KBM-7 (cell line): ENCODE data around the gene ZGRF1.
"Not testable (repeated sequence)": the region's sequence is repeated elsewhere in the genome, so short reads cannot be mapped to it uniquely, and the experiment has no call there.

Experiments
- DNase-seq: peaks from one replicate; pipeline ENCODE4 v3.0.0-alpha.2; 2015
- in situ Hi-C: fragments of 300-500 bp; cut with MboI; formaldehyde crosslinking; loops from 2 replicates; pipeline ENCODE4 v1.14.3; 2020; ENCODE audit warnings: low sequenced_read_pairs, low pct_unique_long_range_greater_than_20kb, mixed read lengths

Gene ZGRF1

DNA sequence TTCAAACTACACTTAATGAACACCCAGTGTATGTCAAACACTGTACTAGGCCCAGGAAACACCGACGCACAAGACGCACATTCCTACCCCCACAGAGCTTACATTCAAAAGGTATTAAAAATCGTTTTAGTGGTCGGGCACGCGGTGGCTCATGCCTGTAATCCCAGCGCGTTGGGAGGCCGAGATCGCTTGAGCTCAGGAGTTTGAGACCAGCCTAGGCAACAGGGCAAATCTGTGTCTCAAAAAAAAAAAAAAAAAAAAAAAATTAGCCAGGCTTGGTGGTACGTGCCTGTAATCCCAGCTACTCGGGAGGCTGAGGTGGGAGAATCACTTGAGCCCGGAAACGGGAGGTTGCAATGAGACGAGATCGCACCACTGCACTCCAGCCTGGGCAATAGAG, 114.3 kb downstream of the ZGRF1 start:
- DNase-seq, result not testable (repeated sequence)
- in situ Hi-C loops, result loop anchor here (25.0 kb wide), 1 partner anchor 185 kb away; no protein-coding TSS in a partner anchor

DNA sequence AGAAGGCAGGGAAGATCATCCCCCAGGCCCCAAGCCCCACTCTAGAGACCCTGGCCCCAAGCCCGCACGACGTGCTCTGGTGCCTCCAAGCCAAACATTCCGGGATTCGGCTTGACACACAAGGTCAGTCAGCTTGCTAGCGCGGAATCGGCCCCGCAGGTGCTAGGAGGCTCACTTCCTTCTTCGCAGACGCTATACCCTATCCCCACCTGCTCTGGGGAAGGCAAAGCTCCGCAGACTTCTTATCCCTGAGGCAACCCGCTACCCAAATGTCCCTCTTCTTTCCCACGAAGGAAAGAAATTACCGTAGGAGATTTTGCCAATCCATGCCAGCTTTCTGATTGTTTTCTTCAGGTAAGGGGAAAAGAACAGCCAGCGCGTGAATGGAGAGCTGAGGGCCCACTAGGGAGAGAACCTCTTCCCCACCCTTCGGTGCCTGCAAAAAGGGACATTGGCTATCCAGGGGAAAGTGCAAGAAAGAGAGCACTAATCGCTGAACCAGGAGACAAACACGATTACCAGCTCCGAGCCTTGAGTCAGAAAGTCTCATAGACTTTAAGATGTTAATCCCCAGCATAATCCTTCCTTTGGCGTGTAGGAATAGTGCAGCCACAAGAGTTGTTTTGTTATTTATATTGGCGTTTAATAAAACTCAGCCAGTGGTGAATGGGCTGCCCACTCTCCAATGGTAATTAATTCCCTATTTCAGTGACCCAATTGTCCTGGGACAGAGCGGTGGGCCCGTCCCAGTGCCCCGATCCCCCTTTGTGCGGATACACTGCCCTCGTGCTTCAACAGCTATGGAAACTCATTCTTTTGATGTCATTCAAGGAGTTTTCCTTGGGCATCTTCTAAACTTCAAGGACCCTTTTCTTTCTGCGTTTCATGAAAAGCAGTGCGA, 115.3 kb downstream of the ZGRF1 start:
- in situ Hi-C loops, result loop anchor here (25.0 kb wide), 1 partner anchor 184 kb away; no protein-coding TSS in a partner anchor
- DNase-seq, result no peak

DNA sequence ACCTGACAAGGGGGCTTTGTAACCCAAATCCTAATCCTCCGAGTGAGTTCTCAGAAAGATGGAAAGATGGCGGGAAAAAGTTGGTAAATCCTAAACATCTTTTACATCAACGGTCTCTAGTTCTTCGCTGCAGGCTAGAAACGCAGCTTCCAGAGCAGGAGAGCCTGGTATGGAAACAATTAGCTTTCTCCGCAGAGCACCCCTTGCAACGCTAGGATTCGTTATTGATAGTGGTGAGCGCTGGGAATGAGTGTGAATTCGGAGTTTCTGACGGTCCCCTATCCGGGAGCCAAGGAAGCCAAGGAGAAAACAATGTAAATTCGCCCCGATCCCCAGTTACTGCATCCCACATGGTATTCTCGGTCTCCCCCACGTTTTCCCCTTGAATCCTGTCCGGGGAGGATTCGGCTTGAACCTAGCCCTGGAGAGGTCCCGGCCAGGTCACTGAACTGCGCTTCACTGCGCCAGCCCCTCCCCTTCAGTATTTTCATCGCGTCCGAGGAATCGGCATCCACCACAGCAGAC, 116.0 kb downstream of the ZGRF1 start:
- DNase-seq, result no peak
- in situ Hi-C loops, result loop anchor here (25.0 kb wide), 1 partner anchor 183 kb away; no protein-coding TSS in a partner anchor

DNA sequence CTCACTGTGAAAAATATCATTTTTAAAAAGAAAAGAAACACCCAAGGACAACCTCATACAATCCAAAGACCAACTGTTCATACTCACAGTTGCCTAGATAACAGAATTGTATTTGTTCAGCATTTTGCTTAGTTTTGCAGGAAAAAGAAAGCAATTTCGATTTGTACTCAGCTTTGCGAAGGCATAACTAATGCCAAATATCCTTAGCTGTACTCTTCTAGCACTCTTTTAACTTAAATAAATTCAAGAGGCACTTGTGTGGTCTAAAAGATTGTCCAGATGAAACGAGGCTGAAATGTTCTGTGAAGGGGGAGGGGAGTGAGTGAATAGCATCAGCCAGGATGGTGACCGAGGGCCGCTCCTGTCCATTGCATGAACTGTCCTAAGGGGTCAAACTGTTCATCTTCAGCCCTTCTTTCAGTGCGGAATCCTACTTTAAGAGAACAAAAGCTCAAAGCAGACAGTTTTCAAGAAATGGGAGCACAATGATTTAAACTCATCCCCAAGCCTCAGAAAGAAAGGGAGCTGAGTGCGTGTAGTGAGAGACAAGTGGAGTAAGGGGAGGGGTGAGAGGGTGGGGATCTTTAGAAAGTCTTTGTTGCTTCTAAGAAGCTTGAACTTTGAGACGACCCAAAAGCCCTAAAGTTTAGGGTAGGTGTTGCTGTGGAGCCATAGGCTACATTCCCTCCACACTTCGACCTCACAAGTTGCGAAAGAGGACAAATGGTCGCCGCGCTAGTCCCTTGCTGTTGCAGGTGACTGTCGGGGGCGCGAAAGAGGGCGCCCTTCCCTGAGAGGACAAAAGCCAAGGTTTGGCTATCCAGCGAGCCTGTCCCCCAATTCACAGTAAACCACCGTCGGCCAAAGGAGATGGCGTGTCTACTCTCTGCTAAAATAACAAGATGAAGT, 116.8 kb downstream of the ZGRF1 start:
- in situ Hi-C loops, result loop anchor here (25.0 kb wide), 1 partner anchor 183 kb away; no protein-coding TSS in a partner anchor
- no peak for DNase-seq

DNA sequence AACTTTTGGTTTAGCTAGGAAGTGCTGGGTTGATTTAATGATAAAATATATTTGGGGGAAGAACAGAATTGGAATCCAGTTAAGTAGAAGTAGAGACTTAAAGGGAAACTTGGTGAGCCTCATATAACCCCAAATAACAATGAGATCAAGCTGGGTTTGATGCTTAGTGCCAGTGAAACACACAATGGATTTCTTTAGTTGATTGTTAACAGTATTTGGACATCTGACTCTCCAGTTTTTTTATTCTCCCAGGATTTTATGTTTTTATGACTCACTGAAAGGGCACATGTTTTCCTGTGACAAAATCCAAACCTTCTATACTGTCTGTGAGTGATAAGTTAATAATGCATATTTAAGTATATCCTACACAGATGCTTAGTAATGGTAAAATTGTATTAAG, 118.0 kb downstream of the ZGRF1 start:
- no peak for DNase-seq
- in situ Hi-C loops, result loop anchor here (25.0 kb wide), 1 partner anchor 181 kb away; no protein-coding TSS in a partner anchor

DNA sequence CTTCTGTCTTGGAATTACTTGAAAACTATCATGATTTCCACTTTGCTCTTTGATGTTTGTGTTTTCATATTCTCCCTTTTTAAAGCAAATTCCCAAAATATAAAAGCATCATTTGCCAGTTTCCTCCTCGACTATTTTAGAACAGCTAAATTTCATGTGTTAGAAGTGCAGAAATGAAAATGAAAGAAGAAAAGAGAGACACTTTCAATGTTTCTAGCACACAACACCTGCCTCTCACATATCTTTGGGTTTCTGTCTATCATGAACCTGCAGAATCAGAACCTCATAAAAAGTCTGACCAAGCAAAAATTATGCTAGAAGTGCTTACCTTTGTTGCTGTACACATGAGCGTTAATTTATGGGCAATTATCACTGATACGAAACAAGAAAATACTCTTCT, 118.8 kb downstream of the ZGRF1 start:
- no peak for DNase-seq
- in situ Hi-C loops, result loop anchor here (25.0 kb wide), 1 partner anchor 181 kb away; no protein-coding TSS in a partner anchor

DNA sequence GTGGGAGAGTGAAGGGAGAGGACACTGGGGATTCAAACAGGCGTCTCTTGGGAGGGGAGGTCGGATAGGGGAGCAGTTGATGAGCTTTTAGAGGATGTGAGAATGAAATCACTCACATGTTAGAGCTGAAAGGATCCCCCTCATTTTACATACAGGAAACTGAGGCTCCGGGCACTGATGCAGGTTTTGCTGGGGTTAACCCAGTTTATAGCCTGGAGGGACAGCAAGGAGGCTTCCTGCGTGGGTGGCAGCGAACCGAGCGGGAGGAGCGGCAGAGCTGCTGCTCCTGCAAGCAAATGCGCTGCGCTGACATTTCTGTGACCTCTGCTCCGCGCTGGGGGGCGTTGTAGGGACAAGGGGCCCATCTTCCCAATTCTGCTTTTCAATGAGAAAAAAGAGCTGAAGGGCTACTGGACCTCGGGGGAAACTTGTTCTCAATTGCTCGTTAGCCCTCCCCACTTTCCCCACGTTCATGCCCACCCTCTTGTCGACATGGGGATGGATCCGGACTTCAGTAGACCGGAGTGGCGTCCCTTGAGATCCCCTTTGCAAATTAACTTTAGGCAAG, 119.6 kb downstream of the ZGRF1 start:
- DNase-seq, result peak; percentile 46
- in situ Hi-C loops, result loop anchor here (25.0 kb wide), 1 partner anchor 180 kb away; no protein-coding TSS in a partner anchor

DNA sequence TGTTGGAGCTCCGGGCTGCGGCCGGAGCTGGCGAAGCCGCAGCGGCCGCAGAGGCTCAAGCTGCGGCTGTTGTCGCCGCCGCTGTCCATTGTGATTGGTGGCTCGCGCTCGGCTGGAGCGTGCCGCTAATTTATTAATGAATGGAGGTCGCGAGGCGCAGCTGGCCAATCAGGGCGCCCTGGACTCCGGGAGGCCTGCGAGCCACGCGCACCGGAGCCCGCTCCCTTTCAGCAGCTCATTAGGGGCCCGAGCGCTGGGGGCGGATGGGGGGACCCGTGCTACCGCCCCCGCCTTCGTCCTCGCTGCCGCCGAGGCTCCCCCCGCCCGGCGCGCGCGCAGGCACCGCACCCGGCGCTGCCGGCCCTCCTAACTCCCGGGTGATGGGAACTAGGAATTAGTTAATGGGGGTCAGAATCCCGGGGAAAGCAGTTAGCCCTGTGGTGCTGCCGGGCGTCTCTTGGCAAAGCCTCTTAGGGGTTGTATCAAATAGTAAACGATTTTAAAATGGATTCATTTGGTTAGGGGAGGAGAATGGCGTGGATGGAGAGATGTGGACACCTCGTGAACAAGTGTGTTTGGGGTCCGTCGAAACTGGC, 120.1 kb downstream of the ZGRF1 start:
- in situ Hi-C loops, result loop anchor here (25.0 kb wide), 1 partner anchor 179 kb away; no protein-coding TSS in a partner anchor
- peak; percentile 28 for DNase-seq

DNA sequence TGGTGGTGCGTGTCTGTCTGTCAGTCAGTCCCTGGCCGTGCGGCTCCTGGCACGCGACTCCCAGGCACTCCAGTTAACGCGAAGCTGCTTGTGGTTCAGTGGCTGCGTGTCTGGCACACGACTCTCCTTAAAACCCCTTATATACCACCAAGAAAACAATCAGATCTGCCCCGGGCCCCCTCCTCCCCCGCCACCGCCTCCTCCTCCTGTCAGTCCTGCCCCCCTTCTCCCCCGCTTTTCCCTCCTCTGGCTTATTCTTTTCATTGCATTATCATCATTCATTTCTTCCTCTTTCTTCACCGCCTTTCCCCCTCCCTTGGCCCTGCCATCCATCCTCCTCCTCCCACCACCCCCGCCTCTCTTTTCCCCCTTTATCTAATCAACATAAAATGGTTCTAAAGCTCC, 120.6 kb downstream of the ZGRF1 start, which contains the start of gene NEUROG2:
Gene NEUROG2 (minus strand): TSS at position 115 of the 405 bp plus-strand sequence. CDS start 705 bp downstream, outside the sequence.
- no peak for DNase-seq
- in situ Hi-C loops, result loop anchor here (25.0 kb wide), 1 partner anchor 179 kb away; no protein-coding TSS in a partner anchor

DNA sequence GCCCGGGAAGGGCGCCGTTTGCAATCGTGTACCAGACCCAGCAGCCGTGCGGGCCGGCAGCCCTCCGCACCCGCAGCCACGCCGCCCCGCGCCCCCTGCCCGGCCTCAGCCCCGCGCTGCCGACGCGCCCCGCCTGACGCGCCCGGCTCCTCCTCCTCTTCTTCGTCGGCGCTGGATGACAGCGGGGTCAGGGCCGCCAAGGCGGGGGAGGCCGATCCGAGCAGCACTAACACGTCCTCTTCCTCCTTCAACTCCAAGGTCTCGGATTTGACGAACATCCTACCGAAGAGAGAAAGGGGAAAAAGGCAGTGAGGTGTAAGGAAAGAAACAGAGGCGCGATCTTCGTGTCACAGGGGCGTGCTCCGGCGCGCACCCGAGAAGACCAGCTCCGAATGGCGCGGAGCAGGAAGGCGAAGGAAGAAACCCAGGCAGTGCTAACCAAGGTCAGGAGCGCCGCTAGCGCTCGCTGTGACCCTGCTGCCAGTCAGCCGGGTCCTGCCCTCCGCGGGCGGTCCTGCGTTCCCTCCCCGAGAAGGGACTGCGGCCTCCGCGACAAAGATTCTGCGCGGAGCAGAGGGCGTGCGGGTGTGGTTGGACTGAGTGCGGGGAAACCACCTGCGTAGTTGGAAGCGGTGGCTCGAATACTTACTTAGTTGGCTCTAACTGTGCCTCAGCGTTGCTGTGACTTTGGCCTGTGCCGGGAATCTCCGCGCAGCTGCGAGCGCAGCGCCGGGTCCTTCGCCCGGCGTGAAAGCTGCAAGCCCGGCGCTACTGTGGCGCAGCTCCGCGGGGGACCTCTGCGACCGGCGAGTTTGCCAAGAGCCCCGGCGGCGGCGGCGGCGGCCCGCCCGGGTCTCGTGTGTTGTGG, 121.3 kb downstream of the ZGRF1 start:
- peak; percentile 63 for DNase-seq
- in situ Hi-C loops, result loop anchor here (25.0 kb wide), 1 partner anchor 178 kb away; no protein-coding TSS in a partner anchor

DNA sequence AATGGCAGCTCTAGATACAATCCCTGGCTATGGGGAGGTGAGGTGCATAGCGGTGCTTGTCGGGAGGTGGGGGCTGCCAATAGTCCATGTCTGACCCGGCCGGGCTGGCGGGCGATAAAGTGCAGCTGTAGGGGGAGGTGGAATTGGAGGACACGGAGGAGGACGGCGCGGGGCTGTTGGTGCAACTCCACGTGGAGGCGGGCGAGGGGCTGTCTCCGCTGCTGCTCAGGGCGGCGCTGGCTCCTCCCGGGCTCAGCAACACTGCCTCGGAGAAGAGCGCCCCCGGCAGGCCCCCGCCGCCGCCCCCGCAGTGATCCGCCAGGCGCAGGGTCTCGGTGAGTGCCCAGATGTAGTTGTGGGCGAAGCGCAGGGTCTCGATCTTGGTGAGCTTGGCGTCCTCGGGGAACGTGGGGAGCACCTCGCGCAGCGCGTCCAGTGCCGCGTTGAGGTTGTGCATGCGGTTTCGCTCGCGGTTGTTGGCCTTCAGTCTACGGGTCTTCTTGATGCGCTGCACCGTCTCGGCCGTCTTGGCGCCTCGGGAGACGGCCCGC, 122.0 kb downstream of the ZGRF1 start:
- peak; percentile 45 for DNase-seq
- in situ Hi-C loops, result loop anchor here (25.0 kb wide), 1 partner anchor 177 kb away; no protein-coding TSS in a partner anchor

DNA sequence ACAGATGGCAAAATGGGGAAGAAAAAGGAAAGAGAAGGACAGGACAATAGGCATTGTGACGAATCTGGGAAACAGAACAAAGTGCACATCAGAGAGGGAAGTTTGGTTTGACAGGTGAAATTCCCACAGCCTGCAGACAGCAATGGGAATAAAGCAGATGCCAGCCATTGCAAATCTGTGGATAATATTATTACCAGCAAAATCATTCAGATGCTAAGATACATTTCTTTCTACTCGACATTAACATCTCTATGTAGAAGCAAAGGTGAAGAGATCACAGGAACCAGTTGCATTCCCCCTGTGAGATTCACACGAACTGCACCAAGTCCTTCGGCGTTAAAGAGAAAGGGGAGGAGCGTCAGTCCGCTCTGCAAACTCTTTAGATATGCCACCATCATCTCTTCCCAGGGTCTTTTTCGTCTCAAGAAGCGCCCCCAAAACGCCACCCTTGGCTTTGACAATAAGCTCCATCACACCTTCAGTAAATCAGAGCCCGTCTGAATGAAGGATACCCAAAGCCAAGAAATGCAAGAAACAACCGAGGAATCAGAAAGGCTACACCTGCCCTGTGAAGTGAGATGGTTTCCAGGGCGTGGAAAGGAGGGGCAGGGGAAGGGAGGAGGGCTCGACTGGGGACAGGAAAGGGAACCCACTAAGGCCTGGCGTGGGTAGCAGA, 122.6 kb downstream of the ZGRF1 start:
- in situ Hi-C loops, result loop anchor here (25.0 kb wide), 1 partner anchor 177 kb away; no protein-coding TSS in a partner anchor
- DNase-seq, result peak; percentile 23

DNA sequence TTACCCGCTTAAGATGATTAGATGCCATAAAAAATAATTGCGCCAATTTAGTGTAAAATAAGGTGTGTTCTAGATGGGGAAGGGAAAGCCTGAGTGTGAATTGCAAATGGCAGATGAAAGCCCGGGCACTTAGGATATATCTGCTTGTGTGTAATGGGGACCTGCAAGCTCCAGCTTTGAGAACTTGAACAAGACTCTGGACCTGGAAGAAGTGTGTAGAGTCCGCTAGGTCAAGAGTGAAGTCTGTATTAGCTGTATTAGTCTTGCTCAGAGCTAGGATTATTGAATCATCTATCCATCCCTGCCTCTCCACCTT, 124.9 kb downstream of the ZGRF1 start:
- no peak for DNase-seq
- in situ Hi-C loops, result loop anchor here (25.0 kb wide), 1 partner anchor 174 kb away; no protein-coding TSS in a partner anchor

DNA sequence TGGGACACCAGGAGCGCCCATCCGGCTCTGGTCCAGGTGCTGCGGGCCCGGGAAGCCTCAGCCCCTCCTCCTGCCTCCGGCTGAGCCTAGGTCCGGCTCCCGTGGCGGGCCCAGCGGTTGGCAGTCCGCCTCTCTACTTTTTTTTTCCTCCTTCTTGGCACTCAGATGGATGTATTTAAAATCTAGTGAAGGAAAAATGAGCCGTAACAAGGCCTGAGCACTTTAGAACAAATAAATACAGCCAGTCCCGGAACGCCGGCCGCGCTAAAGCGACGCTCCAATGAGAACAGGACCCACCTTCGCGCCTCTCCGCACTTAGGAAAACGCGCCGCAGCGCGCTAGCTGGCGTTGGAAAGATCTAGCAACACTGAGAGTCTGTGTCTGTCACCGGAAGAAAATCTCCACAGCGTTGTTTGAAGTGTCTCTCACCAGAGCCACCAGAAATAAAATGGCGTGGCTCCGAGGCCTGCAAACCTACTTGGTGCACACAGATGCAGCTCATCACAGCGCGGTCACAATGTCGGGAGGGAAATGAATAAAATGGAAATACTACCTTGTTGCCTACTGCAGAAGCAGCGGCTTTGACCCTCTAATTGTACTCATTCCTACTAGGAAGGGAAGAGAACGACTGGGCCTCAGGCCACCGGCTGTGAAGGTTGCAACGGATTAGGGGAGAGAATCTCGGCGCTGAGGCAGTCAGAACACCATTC, 125.5 kb downstream of the ZGRF1 start:
- DNase-seq, result no peak
- in situ Hi-C loops, result loop anchor here (25.0 kb wide), 1 partner anchor 174 kb away; no protein-coding TSS in a partner anchor

DNA sequence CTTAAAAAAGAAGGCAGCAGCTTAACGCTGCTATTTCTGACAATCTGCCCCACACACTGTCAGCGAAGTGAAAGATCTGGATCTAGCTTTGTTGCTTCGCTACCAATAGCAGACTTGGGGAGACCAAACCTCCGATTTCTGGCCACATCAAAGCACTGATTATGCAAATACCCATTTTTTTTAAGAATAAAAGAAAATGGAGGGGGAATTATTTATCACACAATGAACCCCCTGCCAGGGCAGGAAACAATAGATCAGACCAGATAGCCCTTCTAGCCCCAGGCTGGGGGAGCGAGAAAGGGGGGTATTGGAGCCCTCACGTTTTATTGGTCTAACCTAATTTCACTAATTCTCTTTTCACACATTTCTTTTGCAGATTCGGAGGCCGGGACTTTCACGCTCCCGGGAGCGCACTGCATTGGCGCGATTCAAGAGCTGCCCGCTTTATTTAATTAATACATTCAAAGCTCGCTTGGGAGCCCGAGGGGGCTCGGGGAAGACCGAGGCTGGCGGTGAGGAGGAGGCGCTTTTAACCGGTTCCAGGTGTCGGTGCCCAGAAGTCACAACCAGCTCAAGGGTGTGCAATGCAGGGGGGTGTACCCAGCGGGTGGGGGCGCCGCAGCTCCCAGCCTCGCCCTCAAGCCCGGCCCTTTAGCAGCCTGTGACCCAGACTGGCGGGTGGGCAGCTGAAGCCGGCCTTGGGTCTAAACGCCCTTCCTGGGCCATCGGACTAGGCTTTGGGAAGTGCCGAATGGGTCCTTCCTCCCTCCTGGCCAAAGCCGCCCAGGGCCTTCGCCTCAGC, 126.2 kb downstream of the ZGRF1 start:
- no peak for DNase-seq
- in situ Hi-C loops, result loop anchor here (25.0 kb wide), 1 partner anchor 173 kb away; no protein-coding TSS in a partner anchor
